Epithelial cell of proximal tubule (primary cell): ENCODE results near the gene GMCL2. TPM values are rescaled to one million over a fixed set of nuclear protein-coding genes. Genes with fewer than 3 reads are reported as not detected.
A peak's percentile ranks its signal among the peaks of the same experiment; 100 is the strongest.

Source experiments
- DNase-seq: peaks from one replicate; pipeline ENCODE4 v3.0.0-alpha.2; 2011; ENCODE audit warnings: low read depth
- H3K4me3 ChIP-seq: 2 replicates; pipeline ENCODE4 v1.5.1; 2011; ENCODE audit warnings: low read depth, mild to moderate bottlenecking, low read length
- CTCF ChIP-seq: conservative IDR thresholded peaks from 2 replicates; pipeline ENCODE4 v1.5.1; 2012; ENCODE audit warnings: low read depth, mild to moderate bottlenecking, low read length
- total RNA-seq: library from RNA; depleted of rRNA; stranded (reverse); fragments of >200 nt; gene quantifications from 2 replicates; pipeline ENCODE4 v1.2.3, GENCODE V29; 2015

Gene GMCL2
- total RNA-seq, result not detected in 2 replicates

- no peak for DNase-seq
- H3K4me3 ChIP-seq, result no peak within 1 kb of the TSS
- no peak for TF ChIP-seq CTCF
Observed at GRCh38 chr5:178187014-178187413, at the start of gene GMCL2. Gene GMCL2 (minus strand): TSS chr5:178187371. CDS start chr5:178187299, 72 bp downstream.

- no peak for TF ChIP-seq CTCF
- no peak overlapping the region for H3K4me3 ChIP-seq
- DNase-seq, result no peak
Observed at GRCh38 chr5:178236679-178237078, 49.5 kb upstream of the GMCL2 start.

GRCh38 chr5:178236126-178236525 lies 49.0 kb upstream of the GMCL2 start:
- H3K4me3 ChIP-seq, result no peak overlapping the region
- no peak for TF ChIP-seq CTCF
- DNase-seq, result no peak

- TF ChIP-seq CTCF, result no peak
- no peak overlapping the region for H3K4me3 ChIP-seq
- DNase-seq, result no peak
Observed at GRCh38 chr5:178235588-178235974, 48.4 kb upstream of the GMCL2 start.

- H3K4me3 ChIP-seq, result no peak overlapping the region
- peak; percentile 82 for TF ChIP-seq CTCF
- DNase-seq, result no peak
Observed at GRCh38 chr5:178234750-178235587, 47.8 kb upstream of the GMCL2 start.

GRCh38 chr5:178234121-178234749 lies 47.1 kb upstream of the GMCL2 start:
- no peak for TF ChIP-seq CTCF
- DNase-seq, result no peak
- no peak overlapping the region for H3K4me3 ChIP-seq

GRCh38 chr5:178232920-178233429 lies 45.8 kb upstream of the GMCL2 start:
- H3K4me3 ChIP-seq, result peak overlapping the region; percentile 85
- DNase-seq, result no peak
- no peak for TF ChIP-seq CTCF
